Measurements from ENCODE around the gene RPS27A.
A peak's percentile ranks its signal among the peaks of the same experiment; 100 is the strongest.
"Not testable (repeated sequence)": the region's sequence is repeated elsewhere in the genome, so short reads cannot be mapped to it uniquely, and the experiment has no call there.

RPS27A gene

GRCh38 chr2:55232084-55232862 lies at the start of gene RPS27A, which contains the start of gene CLHC1:
Gene RPS27A (plus strand): TSS chr2:55232688. CDS start chr2:55232825, 137 bp downstream.
Gene CLHC1 (minus strand): TSS chr2:55232293. CDS start chr2:55222411, 9,882 bp downstream.
- DNase-seq: peak; percentile 98 to 100 (median 99)

GRCh38 chr2:55186837-55187236 lies 45.7 kb upstream of the RPS27A start:
- not testable (repeated sequence) for DNase-seq

- not testable (repeated sequence) for DNase-seq
Observed at GRCh38 chr2:55191888-55192287, 40.6 kb upstream of the RPS27A start.

GRCh38 chr2:55196526-55196925 lies 36.0 kb upstream of the RPS27A start:
- DNase-seq: no peak

GRCh38 chr2:55200416-55200815 lies 32.1 kb upstream of the RPS27A start:
- DNase-seq: no peak

GRCh38 chr2:55204536-55204935 lies 28.0 kb upstream of the RPS27A start:
- DNase-seq: no peak

GRCh38 chr2:55204950-55205349 lies 27.5 kb upstream of the RPS27A start:
- no peak for DNase-seq

GRCh38 chr2:55213822-55214221 lies 18.7 kb upstream of the RPS27A start:
- DNase-seq: no peak

GRCh38 chr2:55223958-55224760 lies 8.3 kb upstream of the RPS27A start:
- no peak for DNase-seq

GRCh38 chr2:55224761-55225261 lies 7.7 kb upstream of the RPS27A start:
- no peak for DNase-seq

- no peak for DNase-seq
Observed at GRCh38 chr2:55225481-55226020, 6.9 kb upstream of the RPS27A start.

- not testable (repeated sequence) for DNase-seq
Observed at GRCh38 chr2:55227437-55228225, 4.9 kb upstream of the RPS27A start.

- no peak for DNase-seq
Observed at GRCh38 chr2:55228226-55228563, 4.3 kb upstream of the RPS27A start.

GRCh38 chr2:55229221-55229620 lies 3.3 kb upstream of the RPS27A start:
- DNase-seq: no peak

GRCh38 chr2:55230551-55230950 lies 1.9 kb upstream of the RPS27A start:
- no peak for DNase-seq

GRCh38 chr2:55231546-55232083 lies 873 bp upstream of the RPS27A start:
- no peak for DNase-seq

GRCh38 chr2:55232863-55233657 lies 572 bp downstream of the RPS27A start:
- peak in 1 of 3 experiments; percentile 62 for DNase-seq

- DNase-seq: no peak
Observed at GRCh38 chr2:55233658-55233940, 1.1 kb downstream of the RPS27A start.

GRCh38 chr2:55235724-55236538 lies 3.4 kb downstream of the RPS27A start:
- DNase-seq: peak in 1 of 3 experiments; percentile 34

GRCh38 chr2:55236992-55237543 lies 4.6 kb downstream of the RPS27A start:
- DNase-seq: no peak

Data from NCI-H1417 (cell line).